PFSK-1 (cell line): Measurements from ENCODE around the gene DPF3.

Experiments
- POLR2AphosphoS5 ChIP-seq: IDR thresholded peaks from 2 replicates; pipeline ENCODE4 v1.6.1; 2012; ENCODE audit warnings: low read depth, mild to moderate bottlenecking, control low read depth, low read length, moderate library complexity
- TAF1 ChIP-seq: IDR thresholded peaks from 2 replicates; pipeline ENCODE4 v1.6.1; 2012; ENCODE audit warnings: low read length, control low read depth, borderline replicate concordance; ENCODE audit not compliant: insufficient read depth

DNA sequence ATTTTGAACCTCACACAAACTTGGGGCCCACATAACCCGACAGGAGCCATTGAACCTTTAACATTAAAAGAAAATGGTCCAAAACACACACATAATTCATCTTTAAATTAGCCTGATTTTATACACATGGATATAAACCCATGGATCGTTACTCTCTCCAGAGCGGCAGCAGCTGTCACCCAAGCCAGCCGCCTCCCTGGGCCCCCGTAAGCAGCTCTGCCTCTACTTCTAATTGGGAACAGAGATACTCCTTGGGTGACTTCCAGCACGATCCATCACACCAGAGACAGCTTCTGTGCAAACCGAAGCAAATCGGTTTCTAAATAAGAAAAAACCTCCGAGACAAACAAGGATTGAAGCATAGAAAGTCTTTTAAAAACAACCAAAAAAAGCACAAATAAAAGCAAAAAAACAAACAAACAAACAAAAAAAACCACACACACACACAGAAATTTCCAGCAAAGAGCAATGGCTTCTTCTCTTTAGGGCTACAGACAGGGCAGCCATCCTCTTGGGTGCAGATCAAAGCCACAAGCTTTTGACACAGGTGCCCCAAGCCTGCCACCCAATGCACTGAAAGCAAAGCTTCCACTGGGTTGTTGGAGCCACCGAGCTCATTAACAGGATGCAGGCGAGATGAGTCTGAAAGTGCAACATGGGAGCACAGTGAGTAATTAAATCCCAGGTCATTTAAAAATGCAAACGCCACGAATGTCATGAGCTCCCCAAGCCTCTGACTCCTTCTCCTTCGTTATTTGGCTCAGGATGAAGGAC lies 156.9 kb downstream of the DPF3 start:
- no peak for TF ChIP-seq TAF1
- TF ChIP-seq POLR2AphosphoS5: no peak
